Neural progenitor cell (in vitro differentiated cells): Measurements from ENCODE around the gene C4BPA.

Experiments used
- EZH2 ChIP-seq: fragments of 200-600 bp; sonication (generic); IDR thresholded peaks from 2 replicates; pipeline ENCODE4 v1.6.1; 2017; ENCODE audit warnings: antibody characterized with exemption, mild to moderate bottlenecking, moderate library complexity
- EZH2phosphoT487 ChIP-seq: fragments of 200-600 bp; sonication (generic); IDR thresholded peaks from 2 replicates; pipeline ENCODE4 v1.6.1; 2017; ENCODE audit warnings: antibody characterized with exemption
- TF ChIP-seq, protein P1 (sequence below): fragments of 200-600 bp; sonication (generic); IDR thresholded peaks from 2 replicates; pipeline ENCODE4 v1.5.1; 2017; ENCODE audit warnings: antibody characterized with exemption, mild to moderate bottlenecking

DNA sequence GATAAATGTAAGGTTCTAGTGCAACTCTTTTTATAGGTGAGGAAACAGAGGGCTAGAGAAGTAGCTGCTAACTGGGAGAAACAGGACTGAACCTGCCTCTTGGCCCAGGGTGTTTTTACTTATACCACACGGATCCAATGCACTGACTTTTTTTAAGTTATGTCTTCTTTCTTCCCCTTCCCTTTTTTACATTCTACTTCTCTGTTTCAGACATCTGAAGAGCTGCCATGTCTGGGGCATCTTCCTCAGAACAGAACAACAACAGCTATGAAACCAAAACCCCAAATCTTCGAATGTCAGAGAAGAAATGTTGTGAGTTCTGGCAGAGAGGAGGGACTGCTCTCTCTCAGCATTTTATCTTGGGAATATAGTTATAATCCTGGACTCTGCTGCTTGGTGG lies 49.5 kb upstream of the C4BPA start:
- TF ChIP-seq, protein P1, sequence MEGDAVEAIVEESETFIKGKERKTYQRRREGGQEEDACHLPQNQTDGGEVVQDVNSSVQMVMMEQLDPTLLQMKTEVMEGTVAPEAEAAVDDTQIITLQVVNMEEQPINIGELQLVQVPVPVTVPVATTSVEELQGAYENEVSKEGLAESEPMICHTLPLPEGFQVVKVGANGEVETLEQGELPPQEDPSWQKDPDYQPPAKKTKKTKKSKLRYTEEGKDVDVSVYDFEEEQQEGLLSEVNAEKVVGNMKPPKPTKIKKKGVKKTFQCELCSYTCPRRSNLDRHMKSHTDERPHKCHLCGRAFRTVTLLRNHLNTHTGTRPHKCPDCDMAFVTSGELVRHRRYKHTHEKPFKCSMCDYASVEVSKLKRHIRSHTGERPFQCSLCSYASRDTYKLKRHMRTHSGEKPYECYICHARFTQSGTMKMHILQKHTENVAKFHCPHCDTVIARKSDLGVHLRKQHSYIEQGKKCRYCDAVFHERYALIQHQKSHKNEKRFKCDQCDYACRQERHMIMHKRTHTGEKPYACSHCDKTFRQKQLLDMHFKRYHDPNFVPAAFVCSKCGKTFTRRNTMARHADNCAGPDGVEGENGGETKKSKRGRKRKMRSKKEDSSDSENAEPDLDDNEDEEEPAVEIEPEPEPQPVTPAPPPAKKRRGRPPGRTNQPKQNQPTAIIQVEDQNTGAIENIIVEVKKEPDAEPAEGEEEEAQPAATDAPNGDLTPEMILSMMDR: no peak
- TF ChIP-seq EZH2: no peak
- TF ChIP-seq EZH2phosphoT487: no peak
